ENCODE measurements around the gene HUWE1. TPM values are rescaled to one million over a fixed set of nuclear protein-coding genes. Genes with fewer than 3 reads are reported as not detected.
"Not testable (repeated sequence)": the region's sequence is repeated elsewhere in the genome, so short reads cannot be mapped to it uniquely, and the experiment has no call there.

The HUWE1 gene
- total RNA-seq, 1 donor from 2014 or later: 225 TPM

- Histone ChIP-seq H3K36me3 (ENCODE audit: insufficient read depth, low read length) (no peaks in the 10 kb centered on the region), H3K9me3 (ENCODE audit: insufficient read depth, low read depth, low read length) (no peaks in the 10 kb centered on the region), H3K27me3 (ENCODE audit: insufficient read depth, low read length) (no peaks in the 10 kb centered on the region), H4K20me1 (ENCODE audit: insufficient read depth, low read length) (no peaks in the 10 kb centered on the region), H3K27ac (ENCODE audit: low read depth, low read length) (no peak overlapping the region), H3K4me2 (ENCODE audit: low read length) (no peak overlapping the region), H3K4me3 (ENCODE audit: insufficient read depth, low read depth, low read length) (no peak overlapping the region), H3K4me1 (ENCODE audit: insufficient read depth, low read length) (no peaks in the 10 kb centered on the region), H3K9ac (ENCODE audit: low read length) (no peak overlapping the region), H3K79me2 (ENCODE audit: insufficient read depth, low read length) (no peaks in the 10 kb centered on the region), H2AFZ (ENCODE audit: low read depth, low read length) (no peak overlapping the region)
- Mint-ChIP-seq H3K27me3 (ENCODE audit: low read depth, unreplicated experiment) (peaks cover 8% of the 10 kb centered on the region), H3K36me3 (ENCODE audit: low read depth, unreplicated experiment) (no peaks in the 10 kb centered on the region), H3K4me3 (ENCODE audit: unreplicated experiment) (no peak overlapping the region), H3K9me3 (ENCODE audit: unreplicated experiment) (peaks cover 5% of the 10 kb centered on the region), H3K27ac (ENCODE audit: unreplicated experiment) (no peak overlapping the region), H3K4me1 (ENCODE audit: low read depth, unreplicated experiment) (no peaks in the 10 kb centered on the region)
- FAIRE-seq (no peak), DNase-seq (ENCODE audit: low read depth) (no peak)
- TF ChIP-seq CTCF (IDR thresholded peaks at IDR 0.05; ENCODE audit: insufficient read depth, low read depth, low read length): no peak
- no peak for TF ChIP-seq EZH2 (IDR thresholded peaks at IDR 0.05; ENCODE audit: insufficient read depth, low read length)
Measured at GRCh38 chrX:53526999-53527398, 159.5 kb downstream of the HUWE1 start.

GRCh38 chrX:53511322-53511721 lies 175.2 kb downstream of the HUWE1 start:
- H3K27me3 ChIP-seq (ENCODE audit: insufficient read depth, low read length): no peaks in the 10 kb centered on the region
- DNase-seq (ENCODE audit: low read depth) (no peak), FAIRE-seq (no peak)
- Mint-ChIP-seq H3K4me1 (ENCODE audit: low read depth, unreplicated experiment) (no peaks in the 10 kb centered on the region), H3K4me3 (ENCODE audit: unreplicated experiment) (no peak overlapping the region), H3K27ac (ENCODE audit: unreplicated experiment) (no peak overlapping the region), H3K9me3 (ENCODE audit: unreplicated experiment) (peaks cover 5% of the 10 kb centered on the region), H3K36me3 (ENCODE audit: low read depth, unreplicated experiment) (no peaks in the 10 kb centered on the region), H3K27me3 (ENCODE audit: low read depth, unreplicated experiment) (no peaks in the 10 kb centered on the region)
- H3K36me3 ChIP-seq (ENCODE audit: insufficient read depth, low read length): no peaks in the 10 kb centered on the region
- H3K9me3 ChIP-seq (ENCODE audit: insufficient read depth, low read depth, low read length): no peaks in the 10 kb centered on the region
- H3K79me2 ChIP-seq (ENCODE audit: insufficient read depth, low read length): no peaks in the 10 kb centered on the region
- no peak overlapping the region for H3K9ac ChIP-seq (ENCODE audit: low read length)
- no peaks in the 10 kb centered on the region for H3K4me1 ChIP-seq (ENCODE audit: insufficient read depth, low read length)
- no peak for TF ChIP-seq EZH2 (IDR thresholded peaks at IDR 0.05; ENCODE audit: insufficient read depth, low read length)
- TF ChIP-seq CTCF (IDR thresholded peaks at IDR 0.05; ENCODE audit: insufficient read depth, low read depth, low read length): no peak
- no peak overlapping the region for H3K4me3 ChIP-seq (ENCODE audit: insufficient read depth, low read depth, low read length)
- H4K20me1 ChIP-seq (ENCODE audit: insufficient read depth, low read length): no peaks in the 10 kb centered on the region
- no peak overlapping the region for H2AFZ ChIP-seq (ENCODE audit: low read depth, low read length)
- H3K4me2 ChIP-seq (ENCODE audit: low read length): no peak overlapping the region
- H3K27ac ChIP-seq (ENCODE audit: low read depth, low read length): no peak overlapping the region

- H3K36me3 Mint-ChIP-seq (ENCODE audit: low read depth, unreplicated experiment); H3K4me1 Mint-ChIP-seq (ENCODE audit: low read depth, unreplicated experiment); H3K27me3 Mint-ChIP-seq (ENCODE audit: low read depth, unreplicated experiment); H3K79me2 ChIP-seq (ENCODE audit: insufficient read depth, low read length); H3K4me2 ChIP-seq (ENCODE audit: low read length); H3K9ac ChIP-seq (ENCODE audit: low read length); H3K36me3 ChIP-seq (ENCODE audit: insufficient read depth, low read length); H3K4me1 ChIP-seq (ENCODE audit: insufficient read depth, low read length); H4K20me1 ChIP-seq (ENCODE audit: insufficient read depth, low read length); H3K9me3 Mint-ChIP-seq (ENCODE audit: unreplicated experiment); H3K27ac Mint-ChIP-seq (ENCODE audit: unreplicated experiment); H3K4me3 Mint-ChIP-seq (ENCODE audit: unreplicated experiment); H2AFZ ChIP-seq (ENCODE audit: low read depth, low read length); H3K27me3 ChIP-seq (ENCODE audit: insufficient read depth, low read length); FAIRE-seq; H3K4me3 ChIP-seq (ENCODE audit: insufficient read depth, low read depth, low read length); DNase-seq (ENCODE audit: low read depth); H3K9me3 ChIP-seq (ENCODE audit: insufficient read depth, low read depth, low read length); H3K27ac ChIP-seq (ENCODE audit: low read depth, low read length): not testable (repeated sequence)
Measured at GRCh38 chrX:53504035-53504434, 182.5 kb downstream of the HUWE1 start.
